ENCODE results near the gene SPTB. TPM values are rescaled to one million over a fixed set of nuclear protein-coding genes. Genes with fewer than 3 reads are reported as not detected.

Gene SPTB
- total RNA-seq, 1 experiment from 2014 or later, result 0.43 TPM

- intact Hi-C loops (cut with micrococcal nuclease; ENCODE audit: unreplicated experiment), result no loop called here
- H3K27ac ChIP-seq (ENCODE audit: low read depth, low read length, poor library complexity, severe bottlenecking), result no peak overlapping the region
- no peak overlapping the region for H3K4me3 ChIP-seq (ENCODE audit: low read depth, low read length, poor library complexity, severe bottlenecking)
- no peaks in the 10 kb centered on the region for H3K4me1 ChIP-seq (ENCODE audit: insufficient read depth, low read length, poor library complexity, severe bottlenecking)
- POLR2A ChIA-PET (ENCODE audit: low non-redundant PET), result no interaction called here
- CTCF ChIA-PET, result interaction anchor here (1.5 kb wide), 1 partner anchor 39 kb away, joined by 5 read pairs; no protein-coding TSS in a partner anchor
- no TSS peak for BruUV-seq (replicated peaks)
- no peaks in the 10 kb centered on the region for H3K36me3 ChIP-seq (ENCODE audit: insufficient read depth, low read length, poor library complexity, severe bottlenecking)
- no peaks in the 10 kb centered on the region for H3K9me3 ChIP-seq (ENCODE audit: low read depth, low read length, poor library complexity, severe bottlenecking)
- no peaks in the 10 kb centered on the region for H3K27me3 ChIP-seq (replicated peaks; ENCODE audit: insufficient read depth, low read depth, low read length, poor library complexity)
- DNase-seq (ENCODE audit: low spot score), result no peak
- TF ChIP-seq CTCF (conservative IDR thresholded peaks at IDR 0.05; ENCODE audit: low read depth, low read length), result no peak
- no peak for TF ChIP-seq EZH2 (IDR thresholded peaks at IDR 0.05; ENCODE audit: borderline replicate concordance, low read depth, low read length, poor library complexity, severe bottlenecking)
Measured at GRCh38 chr14:64861916-64862315, 17.8 kb downstream of the SPTB start.

- Histone ChIP-seq H3K9me3 (ENCODE audit: low read depth, low read length, poor library complexity, severe bottlenecking) (no peaks in the 10 kb centered on the region), H3K36me3 (ENCODE audit: insufficient read depth, low read length, poor library complexity, severe bottlenecking) (no peaks in the 10 kb centered on the region), H3K4me1 (ENCODE audit: insufficient read depth, low read length, poor library complexity, severe bottlenecking) (no peaks in the 10 kb centered on the region), H3K4me3 (ENCODE audit: low read depth, low read length, poor library complexity, severe bottlenecking) (no peak overlapping the region), H3K27ac (ENCODE audit: low read depth, low read length, poor library complexity, severe bottlenecking) (no peak overlapping the region), H3K27me3 (replicated peaks; ENCODE audit: insufficient read depth, low read depth, low read length, poor library complexity) (no peaks in the 10 kb centered on the region)
- CTCF ChIA-PET, result no interaction called here
- TF ChIP-seq EZH2 (IDR thresholded peaks at IDR 0.05; ENCODE audit: borderline replicate concordance, low read depth, low read length, poor library complexity, severe bottlenecking), result no peak
- no peak for TF ChIP-seq CTCF (conservative IDR thresholded peaks at IDR 0.05; ENCODE audit: low read depth, low read length)
- POLR2A ChIA-PET (ENCODE audit: low non-redundant PET), result no interaction called here
- no peak for DNase-seq (ENCODE audit: low spot score)
- intact Hi-C loops (cut with micrococcal nuclease; ENCODE audit: unreplicated experiment), result no loop called here
- BruUV-seq (replicated peaks), result no TSS peak
Measured at GRCh38 chr14:64860039-64860438, 19.7 kb downstream of the SPTB start.

- no peak overlapping the region for H3K27ac ChIP-seq (ENCODE audit: low read depth, low read length, poor library complexity, severe bottlenecking)
- POLR2A ChIA-PET (ENCODE audit: low non-redundant PET), result no interaction called here
- no peak overlapping the region for H3K4me3 ChIP-seq (ENCODE audit: low read depth, low read length, poor library complexity, severe bottlenecking)
- H3K9me3 ChIP-seq (ENCODE audit: low read depth, low read length, poor library complexity, severe bottlenecking), result no peaks in the 10 kb centered on the region
- no peaks in the 10 kb centered on the region for H3K4me1 ChIP-seq (ENCODE audit: insufficient read depth, low read length, poor library complexity, severe bottlenecking)
- DNase-seq (ENCODE audit: low spot score), result no peak
- H3K27me3 ChIP-seq (replicated peaks; ENCODE audit: insufficient read depth, low read depth, low read length, poor library complexity), result no peaks in the 10 kb centered on the region
- BruUV-seq (replicated peaks), result no TSS peak
- no peaks in the 10 kb centered on the region for H3K36me3 ChIP-seq (ENCODE audit: insufficient read depth, low read length, poor library complexity, severe bottlenecking)
- intact Hi-C loops (cut with micrococcal nuclease; ENCODE audit: unreplicated experiment), result no loop called here
- TF ChIP-seq CTCF (conservative IDR thresholded peaks at IDR 0.05; ENCODE audit: low read depth, low read length) (no peak), EZH2 (IDR thresholded peaks at IDR 0.05; ENCODE audit: borderline replicate concordance, low read depth, low read length, poor library complexity, severe bottlenecking) (no peak)
- CTCF ChIA-PET, result no interaction called here
Measured at GRCh38 chr14:64857979-64858744, 21.5 kb downstream of the SPTB start.
